HG03175 (cell line): ENCODE results near the gene DAND5.

Experiments
- ATAC-seq: cut with Tn5 transposase; IDR thresholded peaks from one replicate; pipeline ENCODE4 v1.9.1; 2021; ENCODE audit warnings: mild to moderate bottlenecking, moderate library complexity; ENCODE audit not compliant: unreplicated experiment

DAND5 gene

GRCh38 chr19:13019332-13019731 lies 50.0 kb downstream of the DAND5 start:
- no peak for ATAC-seq

GRCh38 chr19:13020002-13020414 lies 50.6 kb downstream of the DAND5 start:
- ATAC-seq: no peak

GRCh38 chr19:13022111-13022858 lies 52.9 kb downstream of the DAND5 start:
- no peak for ATAC-seq

- ATAC-seq: no peak
Observed at GRCh38 chr19:13022859-13023636, 53.7 kb downstream of the DAND5 start.

- ATAC-seq: no peak
Observed at GRCh38 chr19:13023656-13024055, 54.3 kb downstream of the DAND5 start.
